ENCODE data around the gene LMNTD1.

The LMNTD1 gene

DNA sequence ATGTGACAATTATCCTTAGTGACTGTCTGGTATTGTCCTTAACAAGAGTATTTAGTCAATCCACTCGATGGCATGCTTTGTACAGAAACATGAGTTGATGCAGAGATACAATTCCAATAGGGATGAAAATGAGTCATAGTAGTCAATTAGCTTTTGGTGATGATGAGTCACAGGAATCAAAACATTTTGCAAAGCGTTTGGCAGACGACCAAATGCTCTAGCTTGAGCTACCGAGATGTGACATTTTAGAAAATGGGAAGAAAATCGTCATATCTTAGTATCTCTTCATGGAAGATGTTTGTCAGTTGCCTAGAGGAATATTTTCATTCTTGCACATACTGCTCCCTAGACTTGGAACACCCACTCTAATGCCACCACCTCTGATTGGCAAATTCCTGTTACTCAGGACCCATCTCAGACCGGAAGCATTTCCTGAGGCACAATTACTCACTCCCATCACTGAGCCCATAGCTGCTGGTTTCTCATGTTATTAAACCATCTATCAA, 95.0 kb downstream of the LMNTD1 start (continued):
- TF ChIP-seq, protein P1, sequence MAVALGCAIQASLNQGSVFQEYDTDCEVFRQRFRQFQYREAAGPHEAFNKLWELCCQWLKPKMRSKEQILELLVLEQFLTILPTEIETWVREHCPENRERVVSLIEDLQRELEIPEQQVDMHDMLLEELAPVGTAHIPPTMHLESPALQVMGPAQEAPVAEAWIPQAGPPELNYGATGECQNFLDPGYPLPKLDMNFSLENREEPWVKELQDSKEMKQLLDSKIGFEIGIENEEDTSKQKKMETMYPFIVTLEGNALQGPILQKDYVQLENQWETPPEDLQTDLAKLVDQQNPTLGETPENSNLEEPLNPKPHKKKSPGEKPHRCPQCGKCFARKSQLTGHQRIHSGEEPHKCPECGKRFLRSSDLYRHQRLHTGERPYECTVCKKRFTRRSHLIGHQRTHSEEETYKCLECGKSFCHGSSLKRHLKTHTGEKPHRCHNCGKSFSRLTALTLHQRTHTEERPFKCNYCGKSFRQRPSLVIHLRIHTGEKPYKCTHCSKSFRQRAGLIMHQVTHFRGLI (tag by site-specific recombination; IDR thresholded peaks at IDR 0.05): no peak
- peak; percentile 88 for TF ChIP-seq ZBTB17 (tag by site-specific recombination; IDR thresholded peaks at IDR 0.05)
- peak; percentile 58 for TF ChIP-seq SETDB1 (IDR thresholded peaks at IDR 0.05; ENCODE audit: insufficient read length, low read length)
- peak; percentile 14; the same call in 1 of the 2 replicates for TF ChIP-seq RBAK (tag by site-specific recombination; IDR thresholded peaks at IDR 0.05)
- 0 out of 2 replicates have a peak, but pooled peaks have one; percentile 65 for TF ChIP-seq ZFP37 (tag by site-specific recombination; IDR thresholded peaks at IDR 0.05)
- TF ChIP-seq ZNF600 (tag by site-specific recombination; IDR thresholded peaks at IDR 0.05): peak; percentile 71; the same call in 1 of the 2 replicates
- TF ChIP-seq, protein P2, sequence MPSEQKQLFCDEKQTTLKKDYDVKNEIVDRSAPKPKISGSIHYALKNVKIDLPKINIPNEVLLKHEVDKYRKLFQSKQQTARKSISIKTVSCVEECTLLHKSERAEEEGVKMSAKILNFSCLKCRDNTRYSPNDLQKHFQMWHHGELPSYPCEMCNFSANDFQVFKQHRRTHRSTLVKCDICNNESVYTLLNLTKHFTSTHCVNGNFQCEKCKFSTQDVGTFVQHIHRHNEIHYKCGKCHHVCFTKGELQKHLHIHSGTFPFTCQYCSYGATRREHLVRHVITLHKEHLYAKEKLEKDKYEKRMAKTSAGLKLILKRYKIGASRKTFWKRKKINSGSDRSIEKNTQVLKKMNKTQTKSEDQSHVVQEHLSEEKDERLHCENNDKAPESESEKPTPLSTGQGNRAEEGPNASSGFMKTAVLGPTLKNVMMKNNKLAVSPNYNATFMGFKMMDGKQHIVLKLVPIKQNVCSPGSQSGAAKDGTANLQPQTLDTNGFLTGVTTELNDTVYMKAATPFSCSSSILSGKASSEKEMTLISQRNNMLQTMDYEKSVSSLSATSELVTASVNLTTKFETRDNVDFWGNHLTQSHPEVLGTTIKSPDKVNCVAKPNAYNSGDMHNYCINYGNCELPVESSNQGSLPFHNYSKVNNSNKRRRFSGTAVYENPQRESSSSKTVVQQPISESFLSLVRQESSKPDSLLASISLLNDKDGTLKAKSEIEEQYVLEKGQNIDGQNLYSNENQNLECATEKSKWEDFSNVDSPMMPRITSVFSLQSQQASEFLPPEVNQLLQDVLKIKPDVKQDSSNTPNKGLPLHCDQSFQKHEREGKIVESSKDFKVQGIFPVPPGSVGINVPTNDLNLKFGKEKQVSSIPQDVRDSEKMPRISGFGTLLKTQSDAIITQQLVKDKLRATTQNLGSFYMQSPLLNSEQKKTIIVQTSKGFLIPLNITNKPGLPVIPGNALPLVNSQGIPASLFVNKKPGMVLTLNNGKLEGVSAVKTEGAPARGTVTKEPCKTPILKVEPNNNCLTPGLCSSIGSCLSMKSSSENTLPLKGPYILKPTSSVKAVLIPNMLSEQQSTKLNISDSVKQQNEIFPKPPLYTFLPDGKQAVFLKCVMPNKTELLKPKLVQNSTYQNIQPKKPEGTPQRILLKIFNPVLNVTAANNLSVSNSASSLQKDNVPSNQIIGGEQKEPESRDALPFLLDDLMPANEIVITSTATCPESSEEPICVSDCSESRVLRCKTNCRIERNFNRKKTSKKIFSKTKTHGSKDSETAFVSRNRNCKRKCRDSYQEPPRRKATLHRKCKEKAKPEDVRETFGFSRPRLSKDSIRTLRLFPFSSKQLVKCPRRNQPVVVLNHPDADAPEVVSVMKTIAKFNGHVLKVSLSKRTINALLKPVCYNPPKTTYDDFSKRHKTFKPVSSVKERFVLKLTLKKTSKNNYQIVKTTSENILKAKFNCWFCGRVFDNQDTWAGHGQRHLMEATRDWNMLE (tag by site-specific recombination; conservative IDR thresholded peaks at IDR 0.05; ENCODE audit: low read depth): peak; percentile 76
- TF ChIP-seq, protein P3, sequence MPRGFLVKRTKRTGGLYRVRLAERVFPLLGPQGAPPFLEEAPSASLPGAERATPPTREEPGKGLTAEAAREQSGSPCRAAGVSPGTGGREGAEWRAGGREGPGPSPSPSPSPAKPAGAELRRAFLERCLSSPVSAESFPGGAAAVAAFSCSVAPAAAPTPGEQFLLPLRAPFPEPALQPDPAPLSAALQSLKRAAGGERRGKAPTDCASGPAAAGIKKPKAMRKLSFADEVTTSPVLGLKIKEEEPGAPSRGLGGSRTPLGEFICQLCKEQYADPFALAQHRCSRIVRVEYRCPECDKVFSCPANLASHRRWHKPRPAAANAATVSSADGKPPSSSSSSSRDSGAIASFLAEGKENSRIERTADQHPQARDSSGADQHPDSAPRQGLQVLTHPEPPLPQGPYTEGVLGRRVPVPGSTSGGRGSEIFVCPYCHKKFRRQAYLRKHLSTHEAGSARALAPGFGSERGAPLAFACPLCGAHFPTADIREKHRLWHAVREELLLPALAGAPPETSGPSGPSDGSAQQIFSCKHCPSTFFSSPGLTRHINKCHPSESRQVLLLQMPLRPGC (tag by site-specific recombination; IDR thresholded peaks at IDR 0.05): peak; percentile 89
- peak; percentile 50; the same call in 1 of the 2 replicates for TF ChIP-seq MZF1 (tag by site-specific recombination; IDR thresholded peaks at IDR 0.05; ENCODE audit: borderline replicate concordance)
- peak; percentile 93 for TF ChIP-seq ZNF366 (tag by site-specific recombination; conservative IDR thresholded peaks at IDR 0.05)
- peak; percentile 82 for TF ChIP-seq ZNF324 (tag by site-specific recombination; IDR thresholded peaks at IDR 0.05)
- no peak for TF ChIP-seq ZNF830 (tag by site-specific recombination; IDR thresholded peaks at IDR 0.05; ENCODE audit: low read depth)
- TF ChIP-seq ZNF2 (tag by site-specific recombination; IDR thresholded peaks at IDR 0.05): 0 out of 2 replicates have a peak, but pooled peaks have one; percentile 58
- TF ChIP-seq, protein P4, sequence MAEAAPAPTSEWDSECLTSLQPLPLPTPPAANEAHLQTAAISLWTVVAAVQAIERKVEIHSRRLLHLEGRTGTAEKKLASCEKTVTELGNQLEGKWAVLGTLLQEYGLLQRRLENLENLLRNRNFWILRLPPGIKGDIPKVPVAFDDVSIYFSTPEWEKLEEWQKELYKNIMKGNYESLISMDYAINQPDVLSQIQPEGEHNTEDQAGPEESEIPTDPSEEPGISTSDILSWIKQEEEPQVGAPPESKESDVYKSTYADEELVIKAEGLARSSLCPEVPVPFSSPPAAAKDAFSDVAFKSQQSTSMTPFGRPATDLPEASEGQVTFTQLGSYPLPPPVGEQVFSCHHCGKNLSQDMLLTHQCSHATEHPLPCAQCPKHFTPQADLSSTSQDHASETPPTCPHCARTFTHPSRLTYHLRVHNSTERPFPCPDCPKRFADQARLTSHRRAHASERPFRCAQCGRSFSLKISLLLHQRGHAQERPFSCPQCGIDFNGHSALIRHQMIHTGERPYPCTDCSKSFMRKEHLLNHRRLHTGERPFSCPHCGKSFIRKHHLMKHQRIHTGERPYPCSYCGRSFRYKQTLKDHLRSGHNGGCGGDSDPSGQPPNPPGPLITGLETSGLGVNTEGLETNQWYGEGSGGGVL (tag by site-specific recombination; IDR thresholded peaks at IDR 0.05): peak; percentile 43
- TF ChIP-seq GLIS1 (tag by site-specific recombination; IDR thresholded peaks at IDR 0.05): no peak
- no peak for TF ChIP-seq MYNN (tag by site-specific recombination; IDR thresholded peaks at IDR 0.05; ENCODE audit: borderline replicate concordance)
- peak; percentile 74; the same call in 1 of the 2 replicates for TF ChIP-seq ZNF660 (tag by site-specific recombination; IDR thresholded peaks at IDR 0.05)
- TF ChIP-seq WT1 (tag by site-specific recombination; IDR thresholded peaks at IDR 0.05): peak; percentile 51; the same call in 1 of the 2 replicates
- TF ChIP-seq ZBTB21 (tag by site-specific recombination; IDR thresholded peaks at IDR 0.05): peak; percentile 70
- no peak for TF ChIP-seq ZFHX2 (tag by site-specific recombination; conservative IDR thresholded peaks at IDR 0.05)
- TF ChIP-seq, protein P5, sequence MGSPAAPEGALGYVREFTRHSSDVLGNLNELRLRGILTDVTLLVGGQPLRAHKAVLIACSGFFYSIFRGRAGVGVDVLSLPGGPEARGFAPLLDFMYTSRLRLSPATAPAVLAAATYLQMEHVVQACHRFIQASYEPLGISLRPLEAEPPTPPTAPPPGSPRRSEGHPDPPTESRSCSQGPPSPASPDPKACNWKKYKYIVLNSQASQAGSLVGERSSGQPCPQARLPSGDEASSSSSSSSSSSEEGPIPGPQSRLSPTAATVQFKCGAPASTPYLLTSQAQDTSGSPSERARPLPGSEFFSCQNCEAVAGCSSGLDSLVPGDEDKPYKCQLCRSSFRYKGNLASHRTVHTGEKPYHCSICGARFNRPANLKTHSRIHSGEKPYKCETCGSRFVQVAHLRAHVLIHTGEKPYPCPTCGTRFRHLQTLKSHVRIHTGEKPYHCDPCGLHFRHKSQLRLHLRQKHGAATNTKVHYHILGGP (tag by site-specific recombination; IDR thresholded peaks at IDR 0.05): no peak
- TF ChIP-seq, protein P6, sequence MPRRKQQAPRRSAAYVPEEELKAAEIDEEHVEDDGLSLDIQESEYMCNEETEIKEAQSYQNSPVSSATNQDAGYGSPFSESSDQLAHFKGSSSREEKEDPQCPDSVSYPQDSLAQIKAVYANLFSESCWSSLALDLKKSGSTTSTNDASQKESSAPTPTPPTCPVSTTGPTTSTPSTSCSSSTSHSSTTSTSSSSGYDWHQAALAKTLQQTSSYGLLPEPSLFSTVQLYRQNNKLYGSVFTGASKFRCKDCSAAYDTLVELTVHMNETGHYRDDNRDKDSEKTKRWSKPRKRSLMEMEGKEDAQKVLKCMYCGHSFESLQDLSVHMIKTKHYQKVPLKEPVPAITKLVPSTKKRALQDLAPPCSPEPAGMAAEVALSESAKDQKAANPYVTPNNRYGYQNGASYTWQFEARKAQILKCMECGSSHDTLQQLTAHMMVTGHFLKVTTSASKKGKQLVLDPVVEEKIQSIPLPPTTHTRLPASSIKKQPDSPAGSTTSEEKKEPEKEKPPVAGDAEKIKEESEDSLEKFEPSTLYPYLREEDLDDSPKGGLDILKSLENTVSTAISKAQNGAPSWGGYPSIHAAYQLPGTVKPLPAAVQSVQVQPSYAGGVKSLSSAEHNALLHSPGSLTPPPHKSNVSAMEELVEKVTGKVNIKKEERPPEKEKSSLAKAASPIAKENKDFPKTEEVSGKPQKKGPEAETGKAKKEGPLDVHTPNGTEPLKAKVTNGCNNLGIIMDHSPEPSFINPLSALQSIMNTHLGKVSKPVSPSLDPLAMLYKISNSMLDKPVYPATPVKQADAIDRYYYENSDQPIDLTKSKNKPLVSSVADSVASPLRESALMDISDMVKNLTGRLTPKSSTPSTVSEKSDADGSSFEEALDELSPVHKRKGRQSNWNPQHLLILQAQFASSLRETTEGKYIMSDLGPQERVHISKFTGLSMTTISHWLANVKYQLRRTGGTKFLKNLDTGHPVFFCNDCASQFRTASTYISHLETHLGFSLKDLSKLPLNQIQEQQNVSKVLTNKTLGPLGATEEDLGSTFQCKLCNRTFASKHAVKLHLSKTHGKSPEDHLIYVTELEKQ (tag by site-specific recombination; IDR thresholded peaks at IDR 0.05; ENCODE audit: borderline replicate concordance): peak; percentile 90
- TF ChIP-seq ZEB2 (tag by site-specific recombination; IDR thresholded peaks at IDR 0.05): peak; percentile 96
- no peak for TF ChIP-seq KLF16 (tag by site-specific recombination; IDR thresholded peaks at IDR 0.05)
- TF ChIP-seq ZNF654 (tag by site-specific recombination; IDR thresholded peaks at IDR 0.05; ENCODE audit: low read depth): peak; percentile 46
